ENCODE results near the gene UGT2B11. TPM values are rescaled to one million over a fixed set of nuclear protein-coding genes. Genes with fewer than 3 reads are reported as not detected.
"Not testable (repeated sequence)": the region's sequence is repeated elsewhere in the genome, so short reads cannot be mapped to it uniquely, and the experiment has no call there.

The UGT2B11 gene
- total and polyA plus RNA-seq, 9 donors = not detected

DNA sequence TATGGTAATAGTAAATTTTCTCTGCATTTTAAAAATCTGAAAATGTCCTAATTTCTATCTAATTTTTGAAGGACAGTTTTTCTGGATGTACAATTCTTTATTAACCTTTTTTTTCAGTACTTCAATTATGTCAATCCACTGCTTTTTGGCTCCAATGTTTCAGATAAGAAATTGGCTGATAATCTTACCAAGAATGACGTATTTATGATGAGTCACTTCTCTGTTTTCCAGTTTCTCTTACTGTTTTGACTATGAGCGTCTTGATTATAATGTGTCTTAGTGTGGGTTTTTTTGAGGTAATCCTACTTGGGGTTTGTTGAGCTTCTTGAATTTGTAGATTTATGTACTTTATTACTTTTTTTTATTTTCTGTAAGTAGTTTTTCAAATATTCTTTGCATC is 47.2 kb downstream of the UGT2B11 start:
- H3K27me3 ChIP-seq = no peaks in the 10 kb centered on the region
- H3K4me1 ChIP-seq (ENCODE audit: insufficient read depth) = no peaks in the 10 kb centered on the region
- no peak for DNase-seq
- no peak overlapping the region for H3K4me3 ChIP-seq
- H3K36me3 ChIP-seq = no peaks in the 10 kb centered on the region
- H3K27ac ChIP-seq = no peak overlapping the region
- intact Hi-C loops (cut with DNase I) = no loop called here
- 31 to 54% (median 34%) methylated on average over 2 of the region's 2 CpGs for WGBS, 3 donors
- TF ChIP-seq POLR2A (IDR thresholded peaks at IDR 0.05) (no peak), EP300 (IDR thresholded peaks at IDR 0.05) (no peak)
- TF ChIP-seq, protein P1, sequence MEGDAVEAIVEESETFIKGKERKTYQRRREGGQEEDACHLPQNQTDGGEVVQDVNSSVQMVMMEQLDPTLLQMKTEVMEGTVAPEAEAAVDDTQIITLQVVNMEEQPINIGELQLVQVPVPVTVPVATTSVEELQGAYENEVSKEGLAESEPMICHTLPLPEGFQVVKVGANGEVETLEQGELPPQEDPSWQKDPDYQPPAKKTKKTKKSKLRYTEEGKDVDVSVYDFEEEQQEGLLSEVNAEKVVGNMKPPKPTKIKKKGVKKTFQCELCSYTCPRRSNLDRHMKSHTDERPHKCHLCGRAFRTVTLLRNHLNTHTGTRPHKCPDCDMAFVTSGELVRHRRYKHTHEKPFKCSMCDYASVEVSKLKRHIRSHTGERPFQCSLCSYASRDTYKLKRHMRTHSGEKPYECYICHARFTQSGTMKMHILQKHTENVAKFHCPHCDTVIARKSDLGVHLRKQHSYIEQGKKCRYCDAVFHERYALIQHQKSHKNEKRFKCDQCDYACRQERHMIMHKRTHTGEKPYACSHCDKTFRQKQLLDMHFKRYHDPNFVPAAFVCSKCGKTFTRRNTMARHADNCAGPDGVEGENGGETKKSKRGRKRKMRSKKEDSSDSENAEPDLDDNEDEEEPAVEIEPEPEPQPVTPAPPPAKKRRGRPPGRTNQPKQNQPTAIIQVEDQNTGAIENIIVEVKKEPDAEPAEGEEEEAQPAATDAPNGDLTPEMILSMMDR (IDR thresholded peaks at IDR 0.05) = no peak
- no peaks in the 10 kb centered on the region for H3K9me3 ChIP-seq

GRCh38 chr4:69166376-69166775 is 48.2 kb downstream of the UGT2B11 start:
- intact Hi-C loops (cut with DNase I); DNase-seq: not testable (repeated sequence)
- 71 to 81% (median 77%) methylated on average over 4 of the region's 4 CpGs for WGBS, 3 donors

GRCh38 chr4:69165707-69166106 is 48.8 kb downstream of the UGT2B11 start:
- not testable (repeated sequence) for H3K4me3 ChIP-seq

More at GRCh38 chr4:69166376-69166775, 48.2 kb downstream of the UGT2B11 start:
- H3K4me3 ChIP-seq; H3K36me3 ChIP-seq; H3K4me1 ChIP-seq (ENCODE audit: insufficient read depth); H3K27ac ChIP-seq; H3K27me3 ChIP-seq; H3K9me3 ChIP-seq: not testable (repeated sequence)

DNA sequence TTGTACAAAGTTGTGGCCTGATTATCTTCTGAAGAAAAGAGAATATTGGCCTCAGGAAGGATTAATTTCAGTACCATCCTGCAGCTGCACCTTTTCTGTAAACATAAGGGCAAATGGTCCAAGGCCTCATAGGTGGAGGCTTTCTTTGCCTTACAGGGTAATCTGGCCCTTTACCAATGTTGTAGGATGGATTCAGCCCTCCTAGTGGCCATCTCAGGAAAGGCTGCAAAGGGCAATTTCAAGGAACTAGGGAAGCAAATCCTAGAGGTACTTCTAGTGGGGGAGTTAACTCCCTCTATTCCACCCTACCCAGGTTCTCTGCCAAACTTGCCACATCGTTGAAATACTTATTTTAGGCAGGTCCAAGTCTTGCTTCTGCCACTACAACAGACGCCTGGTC is 57.6 kb downstream of the UGT2B11 start:
- H3K4me3 ChIP-seq = no peak overlapping the region
- H3K27me3 ChIP-seq = no peaks in the 10 kb centered on the region
- 74 to 86% (median 80%) methylated on average over 2 of the region's 2 CpGs for WGBS, 3 donors
- no peaks in the 10 kb centered on the region for H3K9me3 ChIP-seq
- TF ChIP-seq POLR2A (IDR thresholded peaks at IDR 0.05) (no peak), EP300 (IDR thresholded peaks at IDR 0.05) (no peak)
- TF ChIP-seq, protein P1 (IDR thresholded peaks at IDR 0.05) = no peak
- no peaks in the 10 kb centered on the region for H3K36me3 ChIP-seq
- DNase-seq = no peak
- no peak overlapping the region for H3K27ac ChIP-seq
- H3K4me1 ChIP-seq (ENCODE audit: insufficient read depth) = no peaks in the 10 kb centered on the region
- intact Hi-C loops (cut with DNase I) = no loop called here

More at GRCh38 chr4:69165707-69166106, 48.8 kb downstream of the UGT2B11 start:
- H3K4me1 ChIP-seq (ENCODE audit: insufficient read depth); H3K27me3 ChIP-seq; DNase-seq; intact Hi-C loops (cut with DNase I); H3K9me3 ChIP-seq; H3K27ac ChIP-seq; H3K36me3 ChIP-seq: not testable (repeated sequence)
- WGBS, 3 donors = 64 to 71% (median 70%) methylated on average over 1 of the region's 1 CpG

GRCh38 chr4:69154021-69154420 is 60.5 kb downstream of the UGT2B11 start:
- no peaks in the 10 kb centered on the region for H3K4me1 ChIP-seq (ENCODE audit: insufficient read depth)
- H3K4me3 ChIP-seq = no peak overlapping the region
- no peaks in the 10 kb centered on the region for H3K27me3 ChIP-seq
- intact Hi-C loops (cut with DNase I) = no loop called here
- 71 to 80% (median 73%) methylated on average over 4 of the region's 4 CpGs for WGBS, 3 donors
- no peaks in the 10 kb centered on the region for H3K36me3 ChIP-seq
- H3K27ac ChIP-seq = no peak overlapping the region
- no peak for DNase-seq
- H3K9me3 ChIP-seq = no peaks in the 10 kb centered on the region
- TF ChIP-seq, protein P1 (IDR thresholded peaks at IDR 0.05) = no peak

Other genes with a start within 250 kb of the UGT2B11 start
- 10 to 100 TPM in 1 of 7 donors, 1 to 10 TPM in 3, under 1 TPM in 1, not detected in 2; 0.41 to 28.1 (median 4.8) TPM for gene UGT2B7, start 118.3 kb downstream of the UGT2B11 start, total RNA-seq
- not detected for gene UGT2B7, start 118.3 kb downstream of the UGT2B11 start, polyA plus RNA-seq
- not detected for gene UGT2B28, start 65.7 kb upstream of the UGT2B11 start, total RNA-seq
- gene UGT2B28, start 65.7 kb upstream of the UGT2B11 start, polyA plus RNA-seq = not detected

Measured in ovary (tissue), 9 donors.